Suprapubic skin (tissue), 4 donors: Measurements from ENCODE around the gene FAM200A.

Experiments
- EP300 ChIP-seq: sonication (generic); formaldehyde crosslinking; IDR thresholded peaks from one replicate; pipeline ENCODE4 v1.6.1; 2017; ENCODE audit warnings: antibody characterized with exemption
- POLR2A ChIP-seq, 2 donors: fragments of 450-650 bp; IDR thresholded peaks; one replicate each; pipeline ENCODE4 v1.6.1; 2017; ENCODE audit warnings: antibody characterized with exemption in 2 of 2, mild to moderate bottlenecking in 2 of 2, moderate library complexity in 2 of 2
- POLR2AphosphoS5 ChIP-seq, 3 donors: sonication (generic); formaldehyde crosslinking; IDR thresholded peaks; one replicate each; pipeline ENCODE4 v1.6.1; 2017; ENCODE audit warnings: antibody characterized with exemption in 3 of 3
- TF ChIP-seq, protein P1 (sequence below), 2 donors: fragments of 200-600 bp in 1 of 2; fragments of 450-650 bp in 1 of 2; sonication (generic) in 1 of 2; IDR thresholded peaks; one replicate each; pipeline ENCODE4 v1.5.1; 2016 to 2019; ENCODE audit warnings: antibody characterized with exemption in 2 of 2, mild to moderate bottlenecking in 1 of 2, moderate library complexity in 1 of 2

DNA sequence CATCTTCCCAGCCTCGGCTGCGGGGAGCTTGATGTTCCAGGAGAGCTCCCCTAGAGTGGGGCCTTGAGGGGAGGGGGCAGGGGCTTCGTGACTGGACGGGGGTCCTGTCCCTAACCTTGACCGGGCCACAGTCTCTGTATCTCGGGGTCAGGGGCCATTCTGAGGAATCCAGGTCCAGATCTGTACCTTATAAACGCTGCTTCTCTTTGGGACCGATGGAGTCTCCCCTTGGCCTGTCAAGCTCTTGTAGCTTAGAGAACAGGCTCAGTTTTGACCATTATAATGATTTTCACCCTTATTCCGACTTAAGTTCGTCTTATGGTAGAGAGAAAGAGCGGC, 46.6 kb downstream of the FAM200A start:
- TF ChIP-seq, protein P1, sequence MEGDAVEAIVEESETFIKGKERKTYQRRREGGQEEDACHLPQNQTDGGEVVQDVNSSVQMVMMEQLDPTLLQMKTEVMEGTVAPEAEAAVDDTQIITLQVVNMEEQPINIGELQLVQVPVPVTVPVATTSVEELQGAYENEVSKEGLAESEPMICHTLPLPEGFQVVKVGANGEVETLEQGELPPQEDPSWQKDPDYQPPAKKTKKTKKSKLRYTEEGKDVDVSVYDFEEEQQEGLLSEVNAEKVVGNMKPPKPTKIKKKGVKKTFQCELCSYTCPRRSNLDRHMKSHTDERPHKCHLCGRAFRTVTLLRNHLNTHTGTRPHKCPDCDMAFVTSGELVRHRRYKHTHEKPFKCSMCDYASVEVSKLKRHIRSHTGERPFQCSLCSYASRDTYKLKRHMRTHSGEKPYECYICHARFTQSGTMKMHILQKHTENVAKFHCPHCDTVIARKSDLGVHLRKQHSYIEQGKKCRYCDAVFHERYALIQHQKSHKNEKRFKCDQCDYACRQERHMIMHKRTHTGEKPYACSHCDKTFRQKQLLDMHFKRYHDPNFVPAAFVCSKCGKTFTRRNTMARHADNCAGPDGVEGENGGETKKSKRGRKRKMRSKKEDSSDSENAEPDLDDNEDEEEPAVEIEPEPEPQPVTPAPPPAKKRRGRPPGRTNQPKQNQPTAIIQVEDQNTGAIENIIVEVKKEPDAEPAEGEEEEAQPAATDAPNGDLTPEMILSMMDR (IDR thresholded peaks at IDR 0.05): no peak
- no peak for TF ChIP-seq POLR2AphosphoS5 (IDR thresholded peaks at IDR 0.05)
- no peak for TF ChIP-seq EP300
- TF ChIP-seq POLR2A (IDR thresholded peaks at IDR 0.05): no peak
